ENCODE results near the gene IRF4.

IRF4 gene

GRCh38 chr6:449057-449430 lies 57.5 kb downstream of the IRF4 start:
- ChIA-PET POLR2A (no interaction called here), CTCF (no interaction called here)
- H3K27ac ChIP-seq (ENCODE audit: extremely low read depth, low read depth, low read length): no peak overlapping the region
- no peaks in the 10 kb centered on the region for H3K9me3 ChIP-seq (ENCODE audit: control insufficient read depth, insufficient read depth, low read depth, low read length)
- no peaks in the 10 kb centered on the region for H3K4me1 ChIP-seq (ENCODE audit: control insufficient read depth, insufficient read depth, low read length)
- H3K36me3 ChIP-seq (ENCODE audit: control insufficient read depth in 2 of 2, insufficient read depth in 1 of 2, low read length in 2 of 2): no peaks in the 10 kb centered on the region
- TF ChIP-seq TCF7L2 (IDR thresholded peaks at IDR 0.05; ENCODE audit: borderline replicate concordance, low read depth, low read length) (no peak), ZNF501 (tag by site-specific recombination; IDR thresholded peaks at IDR 0.05) (no peak), ZNF184 (tag by site-specific recombination; IDR thresholded peaks at IDR 0.05) (no peak), ZNF24 (tag by site-specific recombination; IDR thresholded peaks at IDR 0.05) (no peak), ZNF544 (tag by site-specific recombination; IDR thresholded peaks at IDR 0.05) (no peak), ZNF121 (tag by site-specific recombination; IDR thresholded peaks at IDR 0.05) (no peak), IKZF3 (tag by site-specific recombination; IDR thresholded peaks at IDR 0.05) (no peak), HOXC10 (CRISPR knock-in tag; IDR thresholded peaks at IDR 0.05) (no peak)
- TF ChIP-seq, protein P1, sequence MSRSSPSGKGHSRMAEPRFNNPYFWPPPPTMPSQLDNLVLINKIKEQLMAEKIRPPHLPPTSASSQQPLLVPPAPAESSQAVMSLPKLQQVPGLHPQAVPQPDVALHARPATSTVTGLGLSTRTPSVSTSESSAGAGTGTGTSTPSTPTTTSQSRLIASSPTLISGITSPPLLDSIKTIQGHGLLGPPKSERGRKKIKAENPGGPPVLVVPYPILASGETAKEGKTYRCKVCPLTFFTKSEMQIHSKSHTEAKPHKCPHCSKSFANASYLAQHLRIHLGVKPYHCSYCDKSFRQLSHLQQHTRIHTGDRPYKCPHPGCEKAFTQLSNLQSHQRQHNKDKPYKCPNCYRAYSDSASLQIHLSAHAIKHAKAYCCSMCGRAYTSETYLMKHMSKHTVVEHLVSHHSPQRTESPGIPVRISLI (tag by site-specific recombination; IDR thresholded peaks at IDR 0.05): no peak
- H3K4me3 ChIP-seq (ENCODE audit: low read depth, low read length): no peak overlapping the region

- H3K4me3 ChIP-seq (ENCODE audit: low read depth, low read length): no peak overlapping the region
- H3K36me3 ChIP-seq (ENCODE audit: control insufficient read depth in 2 of 2, insufficient read depth in 1 of 2, low read length in 2 of 2): no peaks in the 10 kb centered on the region
- ChIA-PET CTCF (no interaction called here), POLR2A (no interaction called here)
- H3K27ac ChIP-seq (ENCODE audit: extremely low read depth, low read depth, low read length): no peak overlapping the region
- H3K4me1 ChIP-seq (ENCODE audit: control insufficient read depth, insufficient read depth, low read length): no peaks in the 10 kb centered on the region
- H3K9me3 ChIP-seq (ENCODE audit: control insufficient read depth, insufficient read depth, low read depth, low read length): no peaks in the 10 kb centered on the region
- TF ChIP-seq ZNF366 (tag by site-specific recombination; conservative IDR thresholded peaks at IDR 0.05) (no peak), ZNF169 (tag by site-specific recombination; IDR thresholded peaks at IDR 0.05) (no peak), ZNF221 (tag by site-specific recombination; IDR thresholded peaks at IDR 0.05; ENCODE audit: borderline replicate concordance) (no peak), PRDM10 (tag by site-specific recombination; IDR thresholded peaks at IDR 0.05) (no peak), ZIC2 (tag by site-specific recombination; IDR thresholded peaks at IDR 0.05) (no peak), ZFP3 (tag by site-specific recombination; IDR thresholded peaks at IDR 0.05; ENCODE audit: low read depth) (no peak), ZBTB11 (tag by site-specific recombination; conservative IDR thresholded peaks at IDR 0.05; ENCODE audit: low read depth) (no peak), ZBTB20 (tag by site-specific recombination; IDR thresholded peaks at IDR 0.05) (no peak), SP2 (tag by site-specific recombination; IDR thresholded peaks at IDR 0.05) (no peak), OSR2 (tag by site-specific recombination; IDR thresholded peaks at IDR 0.05) (no peak), KLF7 (tag by site-specific recombination; IDR thresholded peaks at IDR 0.05; ENCODE audit: borderline replicate concordance) (no peak), YY2 (tag by site-specific recombination; IDR thresholded peaks at IDR 0.05) (no peak), SP3 (tag by site-specific recombination; IDR thresholded peaks at IDR 0.05) (no peak)
- TF ChIP-seq, protein P2, sequence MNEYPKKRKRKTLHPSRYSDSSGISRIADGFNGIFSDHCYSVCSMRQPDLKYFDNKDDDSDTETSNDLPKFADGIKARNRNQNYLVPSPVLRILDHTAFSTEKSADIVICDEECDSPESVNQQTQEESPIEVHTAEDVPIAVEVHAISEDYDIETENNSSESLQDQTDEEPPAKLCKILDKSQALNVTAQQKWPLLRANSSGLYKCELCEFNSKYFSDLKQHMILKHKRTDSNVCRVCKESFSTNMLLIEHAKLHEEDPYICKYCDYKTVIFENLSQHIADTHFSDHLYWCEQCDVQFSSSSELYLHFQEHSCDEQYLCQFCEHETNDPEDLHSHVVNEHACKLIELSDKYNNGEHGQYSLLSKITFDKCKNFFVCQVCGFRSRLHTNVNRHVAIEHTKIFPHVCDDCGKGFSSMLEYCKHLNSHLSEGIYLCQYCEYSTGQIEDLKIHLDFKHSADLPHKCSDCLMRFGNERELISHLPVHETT (tag by site-specific recombination; IDR thresholded peaks at IDR 0.05): no peak
- TF ChIP-seq, protein P3, sequence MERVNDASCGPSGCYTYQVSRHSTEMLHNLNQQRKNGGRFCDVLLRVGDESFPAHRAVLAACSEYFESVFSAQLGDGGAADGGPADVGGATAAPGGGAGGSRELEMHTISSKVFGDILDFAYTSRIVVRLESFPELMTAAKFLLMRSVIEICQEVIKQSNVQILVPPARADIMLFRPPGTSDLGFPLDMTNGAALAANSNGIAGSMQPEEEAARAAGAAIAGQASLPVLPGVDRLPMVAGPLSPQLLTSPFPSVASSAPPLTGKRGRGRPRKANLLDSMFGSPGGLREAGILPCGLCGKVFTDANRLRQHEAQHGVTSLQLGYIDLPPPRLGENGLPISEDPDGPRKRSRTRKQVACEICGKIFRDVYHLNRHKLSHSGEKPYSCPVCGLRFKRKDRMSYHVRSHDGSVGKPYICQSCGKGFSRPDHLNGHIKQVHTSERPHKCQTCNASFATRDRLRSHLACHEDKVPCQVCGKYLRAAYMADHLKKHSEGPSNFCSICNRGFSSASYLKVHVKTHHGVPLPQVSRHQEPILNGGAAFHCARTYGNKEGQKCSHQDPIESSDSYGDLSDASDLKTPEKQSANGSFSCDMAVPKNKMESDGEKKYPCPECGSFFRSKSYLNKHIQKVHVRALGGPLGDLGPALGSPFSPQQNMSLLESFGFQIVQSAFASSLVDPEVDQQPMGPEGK (tag by site-specific recombination; IDR thresholded peaks at IDR 0.05): no peak
These were observed 58.2 kb downstream of the IRF4 start for GRCh38 chr6:449486-450419.
